Fibroblast of villous mesenchyme (primary cell): Measurements from ENCODE around the gene CMTR1. TPM values are rescaled to one million over a fixed set of nuclear protein-coding genes. Genes with fewer than 3 reads are reported as not detected.
"Not testable (repeated sequence)": the region's sequence is repeated elsewhere in the genome, so short reads cannot be mapped to it uniquely, and the experiment has no call there.

ENCODE experiments used
- DNase-seq: peaks from one replicate; pipeline ENCODE4 v3.0.0-alpha.2; 2010; ENCODE audit warnings: low read depth
- H3K4me3 ChIP-seq: 2 replicates; pipeline ENCODE4 v1.5.1; 2011; ENCODE audit warnings: low read depth, mild to moderate bottlenecking, low read length
- CTCF ChIP-seq: IDR thresholded peaks from 2 replicates; pipeline ENCODE4 v1.5.1; 2012; ENCODE audit warnings: low read depth, mild to moderate bottlenecking, low read length; ENCODE audit not compliant: insufficient read depth
- total RNA-seq: library from RNA; depleted of rRNA; stranded (reverse); fragments of >200 nt; gene quantifications from 2 replicates; pipeline ENCODE4 v1.2.3, GENCODE V29; 2012

CMTR1 gene
- total RNA-seq, 1 donor: 49.7 TPM

GRCh38 chr6:37396571-37397180 is 36.3 kb upstream of the CMTR1 start:
- TF ChIP-seq CTCF: no peak
- peak; percentile 29 for DNase-seq
- H3K4me3 ChIP-seq: no peak overlapping the region

GRCh38 chr6:37399131-37399530 is 33.9 kb upstream of the CMTR1 start:
- TF ChIP-seq CTCF: no peak
- DNase-seq: no peak

GRCh38 chr6:37399795-37400490 is 33.1 kb upstream of the CMTR1 start:
- DNase-seq: no peak
- H3K4me3 ChIP-seq: no peak overlapping the region
- no peak for TF ChIP-seq CTCF

More at GRCh38 chr6:37399131-37399530, 33.9 kb upstream of the CMTR1 start:
- H3K4me3 ChIP-seq: no peak overlapping the region

- DNase-seq, H3K4me3 ChIP-seq: not testable (repeated sequence)
Observed at GRCh38 chr6:37401658-37402057, 31.4 kb upstream of the CMTR1 start.

GRCh38 chr6:37406726-37407341 is 26.2 kb upstream of the CMTR1 start:
- H3K4me3 ChIP-seq: no peak overlapping the region
- no peak for TF ChIP-seq CTCF
- no peak for DNase-seq

- TF ChIP-seq CTCF: no peak
- no peak for DNase-seq
- no peak overlapping the region for H3K4me3 ChIP-seq
Observed at GRCh38 chr6:37407948-37408347, 25.1 kb upstream of the CMTR1 start.

GRCh38 chr6:37409501-37409900 is 23.5 kb upstream of the CMTR1 start:
- TF ChIP-seq CTCF: no peak
- DNase-seq: no peak
- no peak overlapping the region for H3K4me3 ChIP-seq
